HG02642 (cell line): ENCODE data around the gene RITA1.

Source experiments
- ATAC-seq: cut with Tn5 transposase; IDR thresholded peaks from one replicate; pipeline ENCODE4 v1.9.1; 2021; ENCODE audit warnings: mild to moderate bottlenecking; ENCODE audit not compliant: unreplicated experiment, poor library complexity

Gene RITA1

DNA sequence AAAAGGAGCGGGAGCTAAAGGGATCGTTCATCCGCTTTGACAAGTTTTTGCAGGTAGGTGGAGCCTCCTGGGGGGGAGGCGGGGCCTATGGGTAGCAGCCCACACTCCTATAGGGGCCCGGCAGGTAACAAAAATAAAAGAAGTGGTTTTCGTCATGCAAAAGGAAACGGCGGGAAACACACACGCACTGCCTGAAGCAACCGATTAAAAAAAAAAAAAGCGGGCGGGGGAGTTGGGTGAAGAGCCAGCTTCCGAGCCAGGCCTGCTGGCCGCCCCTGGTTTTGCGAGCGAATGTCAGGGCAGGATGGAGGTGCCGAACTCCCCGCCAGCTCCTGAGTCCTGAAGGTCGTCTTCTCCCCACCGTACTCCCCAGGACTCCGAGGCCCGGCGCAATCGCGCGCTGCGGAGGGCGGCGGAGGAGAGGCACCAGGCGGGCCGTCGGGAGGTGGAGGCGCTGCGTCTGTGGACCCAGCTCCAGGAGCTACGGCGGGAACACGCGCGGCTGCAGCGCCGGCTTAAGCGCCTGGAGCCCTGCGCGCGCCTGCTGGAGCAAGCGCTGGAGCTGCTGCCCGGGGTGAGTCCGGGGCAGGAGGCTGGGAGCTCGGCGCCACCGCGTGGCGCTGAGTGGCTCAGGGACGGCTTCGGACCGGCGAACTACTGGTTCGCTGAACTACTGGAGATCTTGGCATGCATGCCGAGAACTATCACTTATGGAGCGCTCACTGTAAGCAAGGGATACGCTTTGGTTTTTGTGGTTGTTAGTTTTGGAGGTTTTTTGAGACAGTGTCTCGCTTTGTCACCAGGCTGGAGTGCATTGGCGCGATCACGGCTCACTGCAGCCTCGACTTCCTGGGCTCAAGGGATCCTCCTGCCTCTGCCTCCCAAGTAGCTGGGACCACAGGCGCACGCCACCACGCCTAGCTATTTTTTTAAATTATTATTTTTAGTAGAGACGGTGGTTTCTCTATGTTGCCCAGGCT is 32.4 kb upstream of the RITA1 start:
- peak; percentile 51 for ATAC-seq

DNA sequence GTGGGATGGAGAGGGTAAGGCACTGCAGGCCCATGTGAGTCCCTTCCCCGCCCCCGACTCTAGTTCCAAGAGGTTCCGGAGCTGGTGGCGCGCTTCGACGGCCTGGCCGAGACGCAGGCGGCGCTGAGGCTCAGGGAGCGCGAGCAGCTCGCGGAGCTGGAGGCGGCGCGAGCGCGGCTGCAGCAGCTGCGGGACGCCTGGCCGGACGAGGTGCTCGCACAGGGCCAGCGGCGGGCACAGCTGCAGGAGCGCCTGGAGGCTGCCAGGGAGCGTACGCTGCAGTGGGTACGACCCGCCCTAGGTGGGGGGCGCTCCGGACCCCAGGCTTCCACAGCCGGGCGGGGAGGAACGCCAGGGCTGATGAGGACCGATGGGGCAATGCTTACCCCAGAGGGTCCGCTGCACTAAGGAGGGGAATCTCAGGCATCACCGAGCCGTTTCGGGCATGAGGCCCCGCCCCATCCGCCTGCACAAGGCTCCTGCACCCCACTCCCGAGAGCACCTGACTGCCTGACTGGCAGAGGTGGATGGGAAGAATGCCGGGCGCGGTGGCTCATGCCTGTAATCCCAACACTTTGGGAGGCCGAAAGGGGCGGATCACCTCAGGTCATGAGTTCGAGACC is 31.1 kb upstream of the RITA1 start:
- ATAC-seq: no peak

DNA sequence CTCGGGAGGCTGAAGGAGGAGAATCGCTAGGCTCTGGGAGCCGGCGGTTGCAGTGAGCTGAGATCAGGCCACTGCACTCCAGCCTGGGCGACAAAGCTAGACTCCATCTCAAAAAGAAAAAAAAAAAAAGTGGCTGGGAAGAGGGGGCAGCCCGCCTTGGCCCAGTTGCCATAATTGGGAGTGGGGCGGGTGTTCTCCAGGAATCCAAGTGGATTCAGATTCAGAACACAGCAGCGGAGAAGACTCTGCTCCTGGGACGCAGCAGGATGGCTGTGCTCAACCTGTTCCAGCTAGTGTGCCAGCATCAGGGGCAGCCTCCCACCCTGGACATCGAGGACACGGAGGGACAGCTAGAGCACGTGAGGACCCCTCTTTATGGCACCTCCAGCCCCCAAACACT is 30.5 kb upstream of the RITA1 start:
- ATAC-seq: no peak

DNA sequence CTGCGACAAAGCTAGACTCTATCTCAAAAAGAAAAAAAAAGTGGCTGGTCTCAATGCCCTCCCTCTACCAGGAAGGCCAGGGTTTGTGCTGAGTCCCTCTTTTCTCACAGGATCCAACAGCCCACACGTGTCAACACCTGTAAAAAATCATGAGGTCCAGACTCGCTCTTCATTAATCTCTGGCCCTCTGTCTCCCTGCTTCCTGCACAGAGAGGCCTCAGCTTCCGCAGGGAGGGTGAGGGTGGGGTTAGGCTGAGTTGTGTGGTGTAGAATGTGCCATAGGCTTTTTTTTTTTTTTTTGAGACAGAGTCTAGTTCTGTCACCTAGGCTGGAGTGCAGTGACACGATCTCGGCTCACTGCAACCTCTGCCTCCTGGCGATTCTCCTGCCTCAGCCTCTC is 29.9 kb upstream of the RITA1 start:
- ATAC-seq: no peak

DNA sequence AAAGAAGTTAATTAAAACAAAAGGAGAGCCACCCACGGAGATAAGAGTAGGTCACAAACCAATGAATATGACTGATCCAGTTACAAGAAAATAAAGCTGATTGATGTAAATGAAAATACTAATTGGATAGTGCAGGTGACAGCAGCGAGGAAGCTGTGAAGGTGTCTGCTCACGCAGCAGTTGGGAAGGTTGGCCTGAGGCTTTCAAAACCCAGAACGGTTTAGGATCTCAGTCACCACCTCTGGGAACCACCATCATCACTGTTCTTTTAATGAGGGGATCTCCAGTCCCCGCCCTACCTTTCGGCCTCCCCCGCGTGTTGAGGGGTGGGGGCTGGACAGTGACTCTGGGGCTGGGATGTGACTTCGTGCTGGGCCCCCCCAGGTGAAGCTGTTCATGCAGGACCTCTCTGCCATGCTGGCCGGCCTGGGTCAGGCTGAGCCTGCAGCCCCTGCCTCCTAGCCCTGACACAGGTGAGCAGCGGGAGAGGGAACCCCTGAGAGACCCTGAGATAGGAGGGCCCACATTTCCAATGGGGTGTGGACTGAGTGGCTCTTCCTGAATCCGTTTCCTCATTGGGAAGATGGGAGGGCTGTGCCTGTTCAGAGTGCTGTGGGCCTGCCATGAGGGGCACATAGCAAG is 28.2 kb upstream of the RITA1 start:
- no peak for ATAC-seq

DNA sequence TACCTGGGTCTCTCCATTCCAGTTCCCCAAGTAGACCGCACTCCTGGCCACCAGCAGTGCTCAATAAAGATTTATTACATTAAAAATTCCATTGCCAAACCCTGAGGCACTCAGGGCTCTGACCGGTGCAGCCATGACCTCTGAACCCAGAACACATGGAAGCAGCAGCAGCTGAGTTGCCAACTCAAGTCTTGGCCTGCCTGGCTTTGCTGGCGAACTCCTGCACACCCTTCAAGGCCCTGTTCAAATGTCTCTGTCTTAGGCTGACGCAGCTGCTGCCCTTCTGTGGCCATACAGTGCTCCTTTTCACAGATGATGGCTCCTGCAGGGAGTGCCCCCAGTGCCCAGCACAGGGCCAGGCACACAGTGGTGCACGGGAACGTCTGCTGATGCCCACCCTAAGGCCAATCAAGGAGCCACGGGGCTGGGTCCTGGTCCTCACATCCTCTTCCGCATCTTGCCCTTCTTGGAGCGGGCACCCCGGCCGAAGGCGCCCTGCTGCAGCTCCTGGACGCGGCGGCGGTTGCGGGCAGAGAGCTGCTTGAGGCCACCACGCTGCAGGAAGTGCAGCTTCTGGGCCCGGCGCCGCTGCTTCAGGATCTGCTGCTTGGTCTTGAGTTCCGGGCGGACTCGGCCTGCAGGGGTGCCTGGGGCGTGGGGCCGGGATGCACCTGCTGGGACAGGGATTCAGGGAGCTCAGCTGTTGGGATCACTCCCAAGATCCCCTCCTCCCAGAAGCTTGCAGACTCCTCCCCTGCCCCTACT is 26.9 kb upstream of the RITA1 start:
- no peak for ATAC-seq

DNA sequence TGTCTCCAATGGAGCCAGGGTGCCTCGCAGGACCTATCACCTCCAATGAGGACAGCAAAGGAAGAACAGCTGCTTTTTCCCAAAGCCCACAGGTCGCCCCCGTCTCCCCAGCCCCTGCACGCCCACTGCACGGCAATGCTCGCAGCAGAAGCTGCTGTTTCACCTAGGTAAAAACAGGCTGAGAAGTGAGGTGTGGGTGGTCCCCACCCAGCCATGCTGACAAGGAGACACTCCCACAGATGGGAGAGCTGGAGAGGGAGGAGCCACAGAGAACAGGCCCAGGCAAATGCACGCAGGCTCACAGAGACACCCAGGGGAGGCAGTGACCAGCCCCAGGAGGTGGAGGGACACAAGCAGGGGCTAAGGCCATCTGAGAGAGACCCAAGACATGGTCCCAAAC is 25.6 kb upstream of the RITA1 start:
- ATAC-seq: no peak

DNA sequence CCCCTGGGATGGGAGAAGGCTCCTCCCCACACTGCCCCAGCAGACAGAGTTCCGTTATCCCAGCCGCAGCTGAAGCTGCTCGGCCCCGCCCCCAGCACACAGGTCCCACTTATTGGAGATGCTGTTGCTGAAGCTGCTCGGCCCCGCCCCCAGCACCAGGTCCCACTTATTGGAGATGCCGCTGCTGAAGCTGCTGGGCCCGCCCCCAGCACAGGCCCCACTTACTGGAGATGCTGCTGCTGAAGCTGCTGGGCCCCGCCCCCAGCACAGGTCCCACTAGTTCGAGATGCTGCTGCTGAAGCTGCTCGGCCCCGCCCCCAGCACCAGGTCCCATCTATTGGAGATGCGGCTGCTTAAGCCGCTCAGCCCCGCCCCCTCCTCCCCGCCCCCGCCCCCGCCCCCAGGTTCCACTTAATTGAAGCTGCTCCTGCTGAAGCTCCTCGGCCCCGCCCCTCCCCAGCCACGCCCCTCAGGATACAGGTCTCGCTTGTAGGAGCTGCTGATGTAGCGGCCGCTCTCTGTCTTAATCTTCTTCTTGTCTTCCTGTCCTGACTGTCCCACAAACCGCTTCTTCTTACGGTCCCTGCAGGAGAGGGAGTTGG is 24.0 kb upstream of the RITA1 start:
- ATAC-seq: no peak

DNA sequence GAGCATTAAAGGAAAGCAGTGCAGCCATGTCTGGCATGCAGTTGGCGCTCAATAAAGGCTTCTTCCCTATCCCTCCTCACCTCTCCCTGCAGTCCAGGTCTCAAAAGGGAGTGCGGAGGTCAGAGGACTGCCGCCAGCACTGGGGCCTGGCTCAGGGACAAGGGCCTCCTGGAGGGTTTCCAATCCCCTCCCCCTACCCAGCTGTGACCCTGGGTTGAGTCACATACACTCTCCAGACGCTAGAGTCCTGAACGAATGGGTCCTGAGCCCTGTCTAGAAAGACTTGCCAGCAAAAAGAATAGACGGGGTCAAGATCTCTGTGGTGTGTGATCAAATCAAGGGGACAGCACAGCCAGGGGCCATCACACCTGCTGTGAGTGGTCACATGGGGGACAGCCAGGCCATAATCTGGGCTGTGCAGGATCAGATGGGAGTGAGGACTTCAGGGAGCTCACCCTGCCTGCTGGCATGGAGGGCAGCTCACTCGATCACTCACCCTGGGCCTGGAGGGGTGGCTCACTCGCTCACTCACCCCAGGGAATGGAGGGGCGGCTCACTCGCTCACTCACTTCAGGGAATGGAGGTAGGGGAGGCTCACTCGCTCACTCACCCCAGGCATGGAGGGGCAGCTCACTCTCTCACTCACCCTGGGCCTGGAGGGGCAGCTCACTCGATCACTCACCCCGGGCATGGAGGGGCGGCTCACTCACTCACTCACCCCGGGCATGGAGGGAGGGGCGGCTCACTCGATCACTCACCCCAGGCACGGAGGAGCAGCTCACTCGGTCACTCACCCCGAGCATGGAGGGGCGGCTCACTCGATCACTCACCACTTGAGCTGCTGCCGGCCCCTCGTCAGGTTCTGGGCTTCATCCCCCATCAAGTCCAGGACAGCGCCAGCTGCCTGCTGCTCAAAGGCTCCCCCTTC is 23.2 kb upstream of the RITA1 start:
- no peak for ATAC-seq

DNA sequence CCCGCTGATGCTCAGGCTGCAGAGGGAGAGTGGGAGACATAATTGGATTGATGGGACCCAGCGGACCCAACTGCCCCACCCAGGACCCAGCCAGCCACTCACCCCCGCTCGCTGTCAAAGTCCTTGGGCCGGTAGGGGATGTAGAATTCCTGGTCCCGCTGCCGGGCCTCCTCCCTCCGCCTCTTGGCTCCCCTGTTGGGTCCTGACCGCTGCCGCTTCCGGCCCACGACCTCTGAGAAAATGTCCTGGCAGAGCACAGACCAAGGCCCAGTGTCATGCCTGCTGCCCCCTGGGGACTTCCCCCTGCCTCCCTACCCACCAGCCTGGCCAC is 22.5 kb upstream of the RITA1 start:
- no peak for ATAC-seq

DNA sequence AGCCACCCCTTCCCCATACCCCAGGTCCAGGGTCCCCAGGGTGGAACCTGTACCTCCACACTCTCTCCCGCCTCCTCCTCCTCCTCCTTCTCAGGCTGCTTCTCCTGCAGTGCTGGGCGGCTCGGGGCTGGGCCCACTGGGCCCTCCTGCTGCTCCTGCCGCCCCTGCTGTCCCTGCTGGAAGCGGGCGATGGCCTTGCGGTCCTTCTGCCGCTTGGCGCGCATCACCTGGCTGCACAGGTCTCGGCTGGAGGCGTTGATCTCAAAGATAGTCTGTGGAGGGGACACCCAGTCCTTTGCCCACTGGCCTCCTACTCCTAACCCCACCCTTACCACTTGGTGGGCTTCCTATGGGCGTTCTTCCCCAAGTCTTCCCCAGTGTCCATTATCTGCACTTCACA is 21.5 kb upstream of the RITA1 start:
- ATAC-seq: no peak

DNA sequence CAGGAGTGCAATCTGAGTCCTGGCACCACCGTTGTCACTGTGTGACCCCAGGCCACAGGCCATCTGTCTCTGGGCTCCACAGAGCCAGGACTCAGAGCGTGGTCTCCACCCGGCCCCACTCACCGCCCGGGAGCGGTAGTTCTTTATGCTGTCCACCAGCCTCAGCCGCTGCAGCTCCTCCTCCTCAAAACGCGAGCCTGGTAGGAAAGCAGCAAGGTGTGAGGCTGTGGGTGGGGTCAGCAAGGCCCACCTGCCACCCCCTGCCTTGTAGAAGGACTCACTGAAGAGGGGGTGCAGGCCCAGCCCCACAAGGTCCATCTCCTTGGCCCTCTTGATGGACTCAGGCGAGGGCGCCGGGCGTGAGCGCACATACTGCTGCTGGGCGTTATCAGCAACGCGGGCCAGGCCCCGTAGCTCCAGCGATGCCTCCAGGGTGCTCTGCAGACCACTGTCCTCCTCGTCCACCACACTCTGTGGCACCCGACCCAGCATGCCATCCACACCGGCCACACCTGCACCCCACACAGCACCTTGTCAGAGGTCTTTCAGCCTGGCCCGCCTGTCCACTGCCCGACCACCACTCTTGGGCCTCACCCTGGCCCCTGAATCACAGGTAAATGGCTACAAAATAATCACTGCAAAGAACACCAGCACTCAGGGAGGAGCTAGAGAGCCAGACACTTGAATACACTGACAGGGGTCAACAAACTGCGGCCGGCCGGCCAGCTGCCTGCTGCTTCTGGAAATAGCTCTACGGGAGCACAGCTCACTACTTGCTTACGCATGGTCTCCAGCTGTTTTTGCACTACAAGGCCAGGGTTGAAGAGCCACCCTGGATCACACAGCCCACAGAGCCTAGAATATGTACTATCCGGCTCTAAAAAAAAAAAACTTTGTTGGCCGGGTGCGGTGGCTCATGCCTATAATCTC is 19.7 kb upstream of the RITA1 start:
- no peak for ATAC-seq

DNA sequence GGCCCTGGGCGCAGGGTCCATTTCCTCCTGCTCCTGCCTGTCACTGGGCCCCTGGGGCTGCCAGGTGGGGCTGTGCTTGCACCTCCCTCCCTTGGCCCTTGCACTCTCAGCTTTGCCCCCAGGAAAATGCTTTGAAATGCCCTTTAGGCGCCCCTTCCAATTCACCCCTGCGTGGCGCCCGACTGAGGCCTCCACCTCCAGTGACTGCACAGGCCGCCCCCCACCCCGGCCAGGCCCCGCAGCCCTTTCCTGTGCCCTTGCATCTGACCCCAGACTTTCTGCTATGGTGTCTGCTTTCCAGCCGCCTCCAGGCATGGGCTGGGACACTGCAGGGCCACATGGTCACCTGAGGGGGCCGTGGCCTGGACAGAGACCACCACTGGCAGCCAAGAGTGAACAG is 17.7 kb upstream of the RITA1 start:
- no peak for ATAC-seq

DNA sequence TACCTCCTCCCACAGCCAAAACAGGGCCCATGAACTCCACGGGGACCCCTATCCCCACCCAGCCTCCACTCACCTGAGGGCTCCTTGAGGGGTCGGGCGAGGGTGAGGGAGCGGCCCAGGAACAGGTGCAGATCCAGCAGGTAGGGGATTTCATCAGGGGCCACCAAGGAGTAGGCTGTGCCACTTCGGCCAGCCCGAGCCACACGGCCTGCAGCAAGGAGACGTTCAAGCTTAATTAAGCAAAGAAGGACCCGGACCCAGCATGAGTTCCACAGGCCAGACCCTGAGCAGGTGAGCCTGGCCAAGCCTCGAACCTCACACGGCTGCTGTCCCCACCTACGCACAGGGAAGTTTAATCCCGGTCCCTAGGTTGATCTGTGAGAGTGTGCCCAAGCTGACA is 15.8 kb upstream of the RITA1 start:
- ATAC-seq: no peak

DNA sequence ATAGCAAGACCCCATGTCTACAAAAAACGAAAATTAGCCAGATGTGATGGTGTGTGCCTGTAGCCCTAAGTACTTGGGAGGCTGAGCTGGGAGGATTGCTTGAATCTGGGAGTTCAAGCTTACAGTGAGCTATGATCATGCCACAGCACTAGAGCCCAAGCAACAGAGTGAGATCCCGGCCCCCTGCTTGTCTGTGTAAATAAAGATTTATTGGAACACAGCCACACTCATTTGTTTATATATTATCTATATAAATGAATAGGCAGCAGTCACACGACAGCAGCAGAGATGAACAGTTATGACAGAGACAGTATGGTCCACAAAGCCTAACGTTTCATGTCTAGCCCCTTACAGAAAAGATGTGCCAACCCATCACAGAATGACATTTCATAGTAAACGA is 15.1 kb upstream of the RITA1 start:
- no peak for ATAC-seq

DNA sequence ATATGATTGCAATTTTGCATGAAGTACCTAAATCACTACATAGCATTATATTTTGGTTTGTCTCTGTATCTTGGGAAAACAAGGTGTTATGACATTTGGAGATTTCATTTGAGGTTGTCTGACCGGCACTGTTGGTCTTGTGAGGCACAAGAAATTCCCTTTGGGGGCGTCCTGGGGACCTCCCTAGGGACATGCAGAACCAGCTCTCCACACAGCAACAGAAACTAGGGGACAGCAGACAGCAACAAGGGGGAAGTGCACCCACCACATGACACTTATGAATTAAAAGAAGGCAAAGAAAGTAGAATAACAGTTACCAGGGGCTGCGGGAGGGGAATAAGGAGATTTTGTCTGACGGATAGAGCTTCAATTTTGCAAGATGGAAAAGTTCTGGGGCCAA is 14.6 kb upstream of the RITA1 start:
- no peak for ATAC-seq

DNA sequence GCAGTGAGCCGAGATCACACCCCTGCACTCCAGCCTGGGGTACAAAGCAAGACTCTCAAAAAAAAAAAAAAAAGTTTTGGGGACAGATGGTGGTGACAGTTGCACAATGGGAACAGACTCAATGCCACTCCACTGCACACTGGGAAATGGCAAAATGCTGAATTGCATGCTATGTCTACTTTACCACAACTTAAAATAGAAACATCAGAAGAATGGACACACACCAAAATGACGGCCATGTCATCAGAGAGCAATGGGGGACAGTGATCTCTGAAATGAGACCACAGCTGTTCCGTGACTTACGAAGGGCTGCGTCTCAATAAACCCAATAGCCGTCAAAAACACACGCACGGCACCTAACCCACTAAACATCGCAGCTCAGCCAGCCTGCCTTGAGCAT is 14.0 kb upstream of the RITA1 start:
- no peak for ATAC-seq

DNA sequence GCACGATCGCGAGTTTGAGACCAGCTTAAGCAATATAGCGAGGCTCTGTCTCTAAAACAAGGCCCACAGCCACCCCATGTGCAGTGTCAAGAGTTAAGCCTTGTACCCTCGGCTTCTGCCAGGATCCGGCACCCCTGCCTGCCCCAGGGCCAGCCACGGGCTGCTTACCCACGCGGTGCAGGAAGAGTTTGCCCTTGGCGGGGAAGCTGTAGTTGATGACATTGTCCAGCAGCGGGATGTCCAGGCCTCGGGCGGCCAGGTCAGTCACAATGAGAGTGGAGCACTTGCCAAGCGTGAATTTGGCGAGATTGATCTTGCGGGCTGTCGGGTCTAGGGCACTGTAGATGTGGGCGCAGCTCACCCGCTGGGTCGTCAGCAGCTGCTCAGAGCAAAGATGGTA is 13.3 kb upstream of the RITA1 start:
- ATAC-seq: no peak
